Suppressor macrophage (primary cell): Measurements from ENCODE around the gene YARS1.
A peak's percentile ranks its signal among the peaks of the same experiment; 100 is the strongest.

Source experiments
- DNase-seq, 4 experiments: peaks; one replicate each; pipeline ENCODE4 v3.0.0-alpha.2; 2020 to 2022

YARS1 gene

DNA sequence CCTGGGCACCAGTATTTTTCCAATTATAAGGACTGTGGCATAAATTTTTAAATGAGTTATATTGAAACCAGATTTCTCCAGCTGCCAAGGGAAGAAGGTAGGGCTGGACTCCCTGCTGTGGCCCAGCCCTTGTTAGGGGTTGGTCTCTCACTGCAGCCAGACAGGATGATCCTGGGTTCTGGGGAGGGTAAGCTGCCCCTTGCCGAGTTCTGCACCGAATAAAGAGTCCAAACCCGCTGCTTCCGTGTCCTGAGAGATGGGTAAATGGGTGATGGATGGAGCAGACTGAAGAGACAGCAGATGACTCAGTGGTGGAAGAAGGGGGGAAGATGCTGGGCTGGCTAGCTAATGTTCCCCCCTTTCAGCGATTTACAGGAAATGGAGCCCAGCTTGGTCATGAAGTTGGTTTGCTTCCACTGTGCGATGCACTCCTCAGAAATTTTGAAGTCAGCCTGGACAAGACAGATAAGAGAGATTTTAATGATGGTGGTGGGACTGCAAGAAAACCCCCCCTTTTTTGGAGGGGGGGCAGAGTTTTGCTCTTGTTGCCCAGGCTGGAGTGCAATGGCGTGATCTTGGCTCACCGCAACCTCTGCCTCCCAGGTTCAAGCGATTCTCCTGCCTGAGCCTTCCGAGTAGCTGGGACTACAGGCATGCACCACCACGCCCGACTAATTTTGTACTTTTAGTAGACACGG, 41.4 kb downstream of the YARS1 start:
- no peak for DNase-seq

DNA sequence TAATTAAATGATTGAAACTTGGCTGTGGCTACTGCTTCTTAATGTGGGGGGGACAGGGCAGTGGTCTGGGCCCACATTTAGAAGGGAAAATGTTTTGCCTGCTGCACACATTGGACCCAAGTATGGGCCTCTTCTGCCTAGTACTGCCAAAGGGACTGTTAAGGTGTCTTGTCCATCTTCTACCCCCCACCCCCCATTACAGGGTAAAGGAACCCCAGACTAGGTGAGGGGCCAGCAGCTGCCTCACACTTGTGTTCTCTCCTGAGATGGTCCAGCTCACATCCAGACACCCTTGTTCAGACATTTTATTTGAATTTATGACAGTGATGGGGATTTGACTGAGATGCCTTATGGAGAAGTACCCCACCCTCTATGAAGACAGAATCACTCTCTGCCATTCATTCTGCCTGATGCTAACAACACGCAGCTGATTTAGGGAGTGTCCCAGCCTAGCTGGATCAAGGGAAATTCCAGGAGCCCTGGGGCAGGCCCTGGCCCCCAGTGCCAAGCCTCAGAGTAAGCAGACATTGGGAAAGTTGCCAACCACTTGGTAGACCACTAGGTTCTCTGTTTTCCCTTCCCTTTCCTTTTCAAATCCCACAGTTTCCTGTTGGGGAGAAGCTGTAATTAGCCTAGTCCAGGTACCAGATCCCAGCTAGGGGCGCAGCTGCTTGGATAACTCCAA, 42.1 kb downstream of the YARS1 start:
- DNase-seq = no peak

DNA sequence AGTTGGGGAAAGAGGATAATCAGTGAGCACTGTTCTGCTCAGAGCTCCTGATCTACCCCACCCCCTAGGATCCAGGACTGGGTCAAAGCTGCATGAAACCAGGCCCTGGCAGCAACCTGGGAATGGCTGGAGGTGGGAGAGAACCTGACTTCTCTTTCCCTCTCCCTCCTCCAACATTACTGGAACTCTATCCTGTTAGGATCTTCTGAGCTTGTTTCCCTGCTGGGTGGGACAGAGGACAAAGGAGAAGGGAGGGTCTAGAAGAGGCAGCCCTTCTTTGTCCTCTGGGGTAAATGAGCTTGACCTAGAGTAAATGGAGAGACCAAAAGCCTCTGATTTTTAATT, 42.7 kb downstream of the YARS1 start:
- no peak for DNase-seq

DNA sequence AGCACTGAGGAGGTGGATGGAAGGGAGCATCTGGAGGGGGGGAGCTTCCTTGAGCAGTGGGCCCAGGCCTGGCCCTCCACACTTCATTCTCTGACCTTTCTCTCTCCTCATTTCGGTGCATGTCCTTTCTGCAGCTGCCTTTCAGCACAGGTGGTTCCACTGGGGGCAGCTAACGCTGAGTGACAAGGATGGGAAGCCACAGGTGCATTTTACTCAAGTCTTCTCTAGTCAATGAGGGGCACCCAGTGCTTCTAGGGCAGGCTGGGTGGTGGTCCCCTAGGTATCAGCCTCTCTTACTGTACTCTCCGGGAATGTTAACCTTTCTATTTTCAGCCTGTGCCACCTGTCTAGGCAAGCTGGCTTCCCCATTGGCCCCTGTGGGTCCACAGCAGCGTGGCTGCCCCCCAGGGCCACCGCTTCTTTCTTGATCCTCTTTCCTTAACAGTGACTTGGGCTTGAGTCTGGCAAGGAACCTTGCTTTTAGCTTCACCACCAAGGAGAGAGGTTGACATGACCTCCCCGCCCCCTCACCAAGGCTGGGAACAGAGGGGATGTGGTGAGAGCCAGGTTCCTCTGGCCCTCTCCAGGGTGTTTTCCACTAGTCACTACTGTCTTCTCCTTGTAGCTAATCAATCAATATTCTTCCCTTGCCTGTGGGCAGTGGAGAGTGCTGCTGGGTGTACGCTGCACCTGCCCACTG, 43.2 kb downstream of the YARS1 start:
- DNase-seq = no peak

DNA sequence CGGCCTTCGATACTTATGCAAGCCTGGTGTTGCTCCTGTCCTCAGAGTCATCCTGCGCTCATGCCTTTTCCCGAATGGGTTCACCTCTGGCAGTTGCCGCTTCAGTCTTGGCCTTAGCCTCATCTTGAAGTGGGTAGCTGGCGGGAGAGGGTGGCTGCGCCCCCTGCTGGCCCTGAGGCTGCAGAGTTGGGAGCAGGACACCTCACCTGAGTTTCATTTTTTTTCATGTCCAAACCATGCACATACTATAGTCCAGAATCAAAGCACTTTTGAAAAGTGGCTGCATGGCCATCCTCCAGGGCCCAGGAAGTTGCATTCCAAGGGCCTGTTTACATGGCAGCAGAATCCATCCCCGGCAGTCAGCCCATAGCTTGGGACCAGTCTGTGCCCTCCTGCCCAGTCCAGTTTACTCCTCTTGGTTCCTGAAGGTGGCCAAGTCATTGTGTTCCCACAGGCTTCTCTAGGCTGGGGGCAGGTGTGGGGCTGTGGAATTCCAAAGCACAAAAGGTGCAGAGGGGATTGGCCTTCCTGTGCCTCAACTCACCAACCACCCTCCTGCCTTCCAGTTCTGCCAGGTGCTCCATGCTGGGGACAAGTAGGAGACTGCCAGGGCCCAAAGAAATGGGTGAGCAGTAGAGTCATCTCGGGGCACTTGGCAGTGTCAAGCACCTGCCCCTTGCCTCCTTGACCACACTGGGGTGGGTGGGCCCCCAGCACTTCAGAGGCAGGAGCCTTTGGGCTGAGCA, 44.0 kb downstream of the YARS1 start:
- DNase-seq = peak; percentile 57 to 88 (median 74)

DNA sequence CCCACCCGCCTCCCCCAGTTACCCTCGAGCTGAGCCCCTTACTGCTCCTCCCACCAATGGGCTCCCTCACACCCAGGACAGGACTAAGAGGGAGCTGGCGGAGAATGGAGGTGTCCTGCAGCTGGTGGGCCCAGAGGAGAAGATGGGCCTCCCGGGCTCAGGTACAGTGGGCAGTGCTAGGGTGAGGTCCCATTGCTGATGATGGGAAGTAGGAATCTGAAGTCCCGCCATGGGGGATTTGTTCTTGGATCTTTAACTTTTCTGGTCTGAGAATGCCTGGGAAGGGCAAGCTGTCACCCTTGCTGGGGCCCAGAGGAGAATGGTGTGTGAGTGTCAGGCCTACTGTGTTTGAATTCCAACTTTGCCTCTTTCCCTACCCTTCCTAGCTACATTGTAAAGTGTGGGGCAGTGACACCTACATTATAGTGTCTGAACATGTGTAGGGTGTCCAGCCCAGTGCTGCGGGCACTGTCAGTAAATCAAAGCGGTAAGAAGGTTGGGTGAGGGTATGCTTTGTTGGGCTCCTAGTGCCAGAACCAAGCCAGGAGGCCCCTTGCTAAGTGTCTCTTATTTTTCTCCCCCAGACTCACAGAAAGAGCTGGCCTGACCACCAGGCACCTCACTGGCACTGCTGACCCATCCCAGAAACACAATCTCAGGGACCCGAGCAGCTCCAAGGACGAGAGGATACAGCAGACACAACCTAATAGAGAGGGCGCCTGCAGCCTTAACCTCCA, 44.7 kb downstream of the YARS1 start:
- DNase-seq = no peak

DNA sequence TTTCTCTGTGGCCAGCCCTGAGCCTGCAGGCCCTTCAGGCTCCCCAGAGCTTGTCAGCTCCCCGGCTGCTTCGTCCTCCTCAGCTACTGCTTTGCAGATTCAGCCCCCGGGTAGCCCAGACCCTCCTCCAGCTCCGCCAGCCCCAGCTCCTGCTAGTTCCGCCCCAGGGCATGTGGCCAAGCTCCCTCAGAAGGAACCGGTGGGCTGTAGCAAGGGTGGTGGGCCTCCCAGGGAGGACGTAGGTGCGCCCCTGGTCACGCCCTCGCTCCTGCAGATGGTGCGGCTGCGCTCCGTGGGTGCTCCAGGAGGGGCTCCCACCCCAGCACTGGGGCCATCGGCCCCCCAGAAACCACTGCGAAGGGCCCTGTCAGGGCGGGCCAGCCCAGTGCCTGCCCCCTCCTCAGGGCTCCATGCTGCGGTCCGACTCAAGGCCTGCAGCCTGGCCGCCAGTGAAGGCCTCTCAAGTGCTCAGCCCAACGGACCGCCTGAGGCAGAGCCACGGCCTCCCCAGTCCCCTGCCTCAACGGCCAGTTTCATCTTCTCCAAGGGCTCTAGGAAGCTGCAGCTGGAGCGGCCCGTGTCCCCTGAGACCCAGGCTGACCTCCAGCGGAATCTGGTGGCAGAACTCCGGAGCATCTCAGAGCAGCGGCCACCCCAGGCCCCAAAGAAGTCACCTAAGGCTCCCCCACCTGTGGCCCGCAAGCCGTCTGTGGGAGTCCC, 45.4 kb downstream of the YARS1 start:
- no peak for DNase-seq

DNA sequence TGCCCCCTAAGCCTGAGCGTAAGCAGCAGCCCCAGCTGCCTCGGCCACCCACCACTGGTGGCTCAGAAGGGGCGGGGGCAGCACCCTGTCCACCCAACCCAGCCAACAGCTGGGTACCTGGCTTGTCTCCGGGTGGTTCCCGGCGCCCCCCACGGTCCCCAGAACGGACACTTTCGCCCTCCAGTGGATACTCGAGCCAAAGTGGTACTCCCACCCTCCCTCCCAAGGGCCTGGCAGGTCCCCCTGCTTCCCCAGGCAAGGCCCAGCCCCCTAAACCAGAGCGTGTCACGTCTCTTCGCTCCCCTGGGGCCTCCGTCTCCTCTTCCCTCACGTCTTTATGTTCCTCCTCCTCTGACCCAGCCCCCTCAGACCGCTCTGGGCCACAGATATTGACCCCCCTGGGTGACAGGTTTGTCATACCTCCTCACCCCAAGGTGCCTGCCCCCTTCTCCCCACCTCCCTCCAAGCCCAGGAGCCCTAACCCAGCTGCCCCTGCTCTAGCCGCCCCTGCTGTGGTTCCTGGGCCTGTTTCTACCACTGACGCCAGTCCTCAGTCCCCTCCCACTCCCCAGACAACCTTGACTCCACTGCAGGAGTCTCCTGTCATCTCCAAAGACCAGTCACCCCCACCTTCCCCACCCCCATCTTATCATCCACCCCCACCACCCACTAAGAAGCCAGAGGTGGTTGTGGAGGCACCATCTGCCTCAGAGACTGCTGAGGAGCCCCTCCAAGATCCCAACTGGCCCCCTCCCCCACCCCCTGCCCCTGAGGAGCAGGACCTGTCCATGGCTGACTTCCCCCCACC, 46.2 kb downstream of the YARS1 start:
- no peak for DNase-seq

DNA sequence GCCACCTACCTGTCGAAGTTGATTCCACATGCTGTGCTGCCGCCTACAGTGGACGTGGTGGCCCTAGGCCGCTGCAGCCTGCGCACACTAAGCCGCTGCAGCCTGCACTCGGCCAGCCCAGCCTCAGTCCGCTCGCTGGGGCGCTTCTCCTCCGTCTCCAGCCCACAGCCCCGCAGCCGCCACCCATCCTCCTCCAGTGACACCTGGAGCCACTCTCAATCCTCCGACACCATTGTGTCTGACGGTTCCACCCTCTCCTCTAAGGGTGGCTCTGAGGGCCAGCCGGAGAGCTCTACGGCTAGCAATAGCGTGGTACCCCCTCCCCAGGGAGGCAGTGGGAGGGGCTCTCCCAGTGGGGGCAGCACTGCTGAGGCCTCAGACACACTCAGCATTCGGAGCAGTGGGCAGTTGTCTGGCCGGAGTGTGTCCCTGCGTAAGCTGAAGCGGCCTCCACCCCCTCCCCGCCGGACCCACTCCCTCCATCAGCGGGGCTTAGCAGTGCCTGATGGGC, 46.9 kb downstream of the YARS1 start:
- DNase-seq = no peak

DNA sequence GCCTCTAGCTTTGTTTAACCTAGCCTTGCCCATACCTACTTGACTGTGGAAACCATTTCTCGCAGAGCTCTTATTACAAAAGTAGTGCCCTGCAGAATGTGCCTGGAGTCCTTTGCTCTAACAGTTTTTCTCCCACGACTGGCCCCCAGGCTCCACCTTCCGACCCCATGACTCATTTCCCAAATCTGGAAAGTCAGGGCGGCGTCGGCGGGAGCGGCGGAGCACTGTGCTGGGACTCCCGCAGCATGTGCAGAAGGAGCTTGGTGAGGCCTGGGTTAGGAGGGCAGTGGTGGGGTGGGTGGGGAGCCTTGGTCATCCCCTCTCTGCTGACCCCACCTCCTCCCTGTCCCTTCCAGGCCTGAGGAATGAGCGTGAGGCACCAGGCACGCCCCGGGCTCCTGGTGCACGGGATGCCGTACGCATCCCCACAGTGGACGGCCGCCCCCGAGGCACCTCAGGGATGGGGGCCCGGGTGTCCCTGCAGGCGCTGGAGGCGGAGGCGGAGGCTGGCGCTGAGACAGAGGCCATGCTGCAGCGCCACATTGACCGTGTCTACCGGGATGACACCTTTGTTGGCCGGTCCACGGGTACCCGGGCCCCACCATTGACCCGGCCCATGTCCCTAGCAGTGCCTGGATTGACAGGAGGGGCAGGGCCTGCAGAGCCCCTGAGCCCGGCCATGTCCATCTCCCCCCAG, 47.5 kb downstream of the YARS1 start:
- DNase-seq = no peak

DNA sequence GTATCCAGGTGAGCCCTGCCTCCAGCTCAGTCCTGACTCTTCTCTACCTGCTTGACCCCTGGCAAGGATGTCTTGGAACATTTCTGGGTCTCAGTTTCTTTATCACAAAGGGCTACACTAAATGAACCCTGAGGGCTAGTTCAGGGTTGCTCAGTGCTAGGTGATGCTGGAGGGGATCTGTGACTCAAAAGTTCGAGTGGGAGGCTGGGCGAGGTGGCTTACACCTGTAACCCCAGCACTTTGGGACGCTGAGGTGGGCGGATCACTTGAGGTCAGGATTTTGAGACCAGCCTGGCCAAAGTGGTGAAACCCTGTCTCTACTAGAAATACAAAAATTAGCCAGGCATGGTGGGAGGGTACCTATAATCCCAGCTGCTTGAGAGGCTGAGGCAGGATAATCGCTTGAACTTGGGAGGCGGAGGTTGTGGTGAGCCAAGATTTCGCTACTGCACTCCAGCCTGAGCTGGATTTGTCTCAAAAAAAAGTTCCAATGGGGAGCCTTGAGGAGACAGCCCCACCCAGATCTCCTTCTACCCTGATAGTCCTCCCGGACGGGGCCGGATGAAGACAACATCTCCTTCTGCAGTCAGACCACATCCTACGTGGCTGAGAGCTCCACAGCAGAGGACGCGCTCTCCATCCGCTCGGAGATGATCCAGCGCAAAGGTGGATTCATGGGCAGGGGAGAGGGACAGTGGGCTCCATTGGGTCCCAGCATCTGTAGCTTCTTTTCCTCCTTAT, 48.9 kb downstream of the YARS1 start:
- DNase-seq = no peak

DNA sequence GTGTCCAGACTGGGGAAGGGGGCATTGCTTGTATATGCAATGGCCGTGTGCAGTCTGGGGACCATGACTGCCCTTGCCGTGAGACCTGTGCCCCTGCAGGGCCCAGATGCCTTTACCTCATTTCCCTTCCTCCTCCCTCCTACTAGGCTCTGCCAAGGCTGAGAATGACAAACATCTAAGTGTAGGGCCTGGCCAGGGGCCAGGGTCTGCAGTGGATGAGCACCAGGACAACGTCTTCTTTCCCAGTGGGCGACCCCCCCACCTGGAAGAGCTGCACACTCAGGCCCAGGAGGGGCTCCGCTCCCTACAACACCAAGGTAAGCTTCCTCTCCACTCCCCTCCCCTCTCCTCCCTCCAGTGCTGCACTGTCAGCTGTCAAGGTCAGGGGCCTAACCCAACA, 49.5 kb downstream of the YARS1 start:
- DNase-seq = no peak

DNA sequence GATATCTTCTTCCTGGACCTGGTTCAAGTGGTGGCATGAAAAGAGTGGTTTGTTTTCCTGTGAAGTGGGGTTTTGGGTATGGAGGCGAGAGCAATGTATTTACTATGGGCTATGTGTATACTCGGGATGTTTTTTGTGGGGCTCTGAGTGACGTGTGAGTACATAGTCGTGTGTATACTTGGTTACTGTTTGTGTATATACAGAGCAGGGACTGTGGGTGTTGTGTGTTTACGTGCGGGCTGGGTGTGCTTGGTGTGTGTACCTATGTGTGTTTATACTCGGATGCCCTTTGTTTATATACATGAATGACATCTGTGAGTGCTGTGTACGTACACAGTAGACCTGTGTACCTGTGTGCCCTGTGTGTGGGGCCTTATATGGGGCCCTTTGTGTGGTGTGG, 50.0 kb downstream of the YARS1 start:
- no peak for DNase-seq

DNA sequence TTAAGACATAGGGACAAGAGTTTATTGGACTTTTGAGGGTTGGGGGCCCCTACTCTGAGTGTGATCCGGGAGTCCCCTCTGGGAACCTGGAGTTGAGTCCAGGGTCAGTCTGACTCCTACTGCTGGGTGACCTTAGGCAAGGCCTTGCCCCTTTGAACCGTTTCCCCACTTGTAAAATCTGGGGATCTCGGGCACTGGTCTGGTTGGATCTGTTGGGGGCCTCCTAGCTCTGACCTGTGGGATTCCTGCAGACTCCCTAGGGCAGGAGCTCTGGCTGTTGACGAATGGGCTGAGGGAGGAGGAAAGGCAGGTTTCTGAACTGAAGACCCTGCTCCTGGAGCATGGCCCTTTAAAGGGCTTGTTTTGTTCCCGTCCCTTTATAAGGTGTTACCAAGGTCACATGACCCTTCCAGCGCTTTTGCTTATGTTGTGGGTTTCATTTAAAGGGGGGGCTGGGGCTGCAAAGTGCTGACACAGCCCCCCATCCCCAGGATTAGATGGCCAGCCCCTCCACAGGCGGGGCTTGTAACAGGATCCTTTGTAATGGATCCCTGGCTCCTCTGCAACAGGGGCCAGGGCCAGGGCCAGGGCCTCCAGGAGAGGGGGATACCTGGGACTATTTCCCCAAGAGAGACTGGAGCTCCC, 50.7 kb downstream of the YARS1 start:
- DNase-seq = no peak

DNA sequence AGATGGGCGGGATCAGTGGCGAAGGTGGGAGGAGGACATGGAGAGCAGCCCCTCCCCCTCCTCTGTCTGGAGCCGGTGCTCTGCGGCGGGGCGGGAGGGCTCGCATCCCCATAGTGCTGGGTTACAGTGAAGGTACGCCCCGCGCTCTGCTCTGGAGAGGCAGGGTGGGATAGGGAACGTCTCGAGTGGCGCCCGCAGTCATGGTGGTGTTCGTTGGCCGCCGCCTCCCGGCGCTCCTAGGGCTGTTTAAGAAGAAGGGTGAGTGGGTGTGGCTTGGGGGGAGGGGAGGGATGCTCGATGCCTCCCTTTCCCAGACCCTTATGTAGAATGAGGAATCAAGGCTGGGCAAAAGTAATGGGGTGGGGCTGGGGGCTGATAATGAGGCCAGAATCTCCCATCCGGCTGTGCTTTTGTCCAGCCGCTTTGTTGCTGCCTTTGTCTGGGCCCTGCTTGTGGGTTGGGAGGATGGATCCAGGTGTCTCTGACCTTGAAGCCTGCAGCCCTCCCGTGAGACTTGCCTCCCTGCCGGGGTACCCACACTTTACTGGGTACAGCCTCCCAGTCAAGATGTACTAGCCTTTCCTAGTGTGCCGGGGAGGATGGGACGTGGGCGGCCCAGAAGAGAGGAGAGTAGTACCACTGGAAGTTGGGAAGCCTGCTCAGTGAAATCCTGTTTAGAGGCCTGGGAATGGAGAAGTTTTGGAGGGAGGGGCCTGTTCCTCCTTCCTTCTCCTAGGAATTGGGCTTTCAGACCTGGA, 51.4 kb downstream of the YARS1 start:
- DNase-seq = no peak

DNA sequence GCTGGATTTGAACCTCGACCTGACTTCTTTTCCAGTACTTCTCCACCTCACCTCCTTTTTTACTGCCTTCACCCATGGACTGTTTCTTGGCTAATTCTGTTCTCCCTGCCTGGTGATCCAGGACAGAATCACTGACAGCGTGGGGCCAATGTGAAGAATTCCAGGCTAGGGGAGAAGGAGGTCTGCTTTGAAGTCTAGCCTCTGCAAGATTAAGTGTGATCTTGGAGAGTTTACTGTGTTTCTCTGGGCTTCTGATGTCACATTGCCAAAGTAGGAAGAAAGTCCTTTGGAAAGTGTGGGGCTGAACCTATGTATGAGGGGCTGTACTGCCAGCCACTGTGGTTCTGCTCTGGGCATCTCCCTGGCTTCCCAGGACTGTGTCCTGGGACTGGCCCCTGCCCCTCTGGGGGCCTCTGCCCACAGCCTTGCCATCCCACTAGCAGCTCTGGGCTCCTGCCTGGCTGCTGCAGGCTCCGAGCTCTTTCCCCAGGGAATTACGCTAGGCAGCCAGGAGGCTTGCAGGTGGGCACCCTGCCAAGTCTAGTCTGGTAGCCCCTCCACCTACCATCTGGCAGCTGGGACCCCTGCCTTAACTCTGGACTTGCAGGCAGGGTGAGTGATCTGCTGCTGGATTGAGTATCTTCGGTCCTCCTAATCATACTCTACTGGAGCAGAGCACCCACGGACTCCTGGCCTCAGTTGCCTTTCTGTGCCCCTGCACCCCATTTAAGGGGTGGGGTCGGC, 52.2 kb downstream of the YARS1 start:
- no peak for DNase-seq

DNA sequence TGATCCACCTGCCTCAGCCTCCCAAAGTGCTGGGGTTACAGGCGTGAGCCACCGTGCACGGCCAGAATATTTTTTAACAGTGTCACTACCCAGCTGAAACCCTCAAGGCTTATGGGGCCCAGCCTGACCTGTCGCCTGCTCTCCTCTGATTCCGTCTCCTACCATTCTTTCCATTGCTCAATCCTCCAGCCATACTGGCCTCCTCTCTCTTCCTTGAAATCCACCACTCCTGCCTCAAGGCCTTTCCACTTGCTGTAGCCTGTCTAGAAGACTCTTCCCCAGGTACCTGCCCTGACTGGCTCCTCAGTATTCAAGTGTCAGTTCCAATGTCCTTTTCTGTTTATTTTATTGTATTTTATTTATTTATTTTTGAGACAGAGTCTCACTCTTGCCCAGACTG, 53.9 kb downstream of the YARS1 start:
- no peak for DNase-seq
